ENCODE data around the gene SSMEM1. TPM values are rescaled to one million over a fixed set of nuclear protein-coding genes. Genes with fewer than 3 reads are reported as not detected.
"Not testable (repeated sequence)": the region's sequence is repeated elsewhere in the genome, so short reads cannot be mapped to it uniquely, and the experiment has no call there.

Gene SSMEM1
- total RNA-seq, 2 donors from 2014 or later, result not detected

DNA sequence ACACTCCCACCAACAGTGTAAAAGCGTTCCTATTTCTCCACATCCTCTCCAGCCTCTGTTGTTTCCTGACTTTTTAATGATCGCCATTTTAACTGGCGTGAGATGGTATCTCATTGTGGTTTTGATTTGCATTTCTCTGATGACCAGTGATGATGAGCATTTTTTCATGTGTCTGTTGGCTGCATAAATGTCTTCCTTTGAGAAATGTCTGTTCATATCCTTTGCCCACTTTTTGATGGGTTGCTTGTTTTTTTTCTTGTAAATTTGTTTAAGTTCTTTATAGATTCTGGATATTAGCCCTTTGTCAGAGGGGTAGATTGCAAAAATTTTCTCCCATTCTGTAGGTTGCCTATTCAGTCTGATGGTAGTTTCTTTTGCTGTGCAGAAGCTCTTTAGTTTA, 42.0 kb downstream of the SSMEM1 start:
- DNase-seq, H3K27ac Mint-ChIP-seq: not testable (repeated sequence)
- peaks cover 47% of the 10 kb centered on the region for H3K9me3 Mint-ChIP-seq

DNA sequence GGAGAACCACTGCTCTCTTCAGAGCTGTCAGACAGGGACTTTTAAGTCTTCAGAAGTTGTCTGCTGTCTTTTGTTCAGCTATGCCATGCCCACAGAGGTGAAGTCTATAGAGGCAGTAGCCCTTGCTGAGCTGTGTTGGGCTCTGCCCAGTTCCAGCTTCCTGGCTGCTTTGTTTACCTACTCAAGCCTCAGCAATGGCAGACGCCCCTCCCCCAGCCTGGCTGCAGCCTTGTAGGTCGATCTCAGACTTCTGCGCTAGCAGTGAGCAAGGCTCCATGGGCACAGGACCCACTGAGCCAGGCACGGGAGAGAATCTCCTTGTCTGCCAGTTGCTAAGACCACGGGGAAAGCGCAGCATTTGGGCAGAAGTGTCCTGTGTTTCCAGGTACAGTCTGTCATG, 46.9 kb downstream of the SSMEM1 start:
- DNase-seq, result no peak
- peaks cover 43% of the 10 kb centered on the region for H3K9me3 ChIP-seq (ENCODE audit: control insufficient read depth, low read length)
- WGBS, 2 experiments (ENCODE audit: insufficient coverage in 1 of 2, insufficient read length in 1 of 2), result 74 to 83% methylated on average over 6 of the region's 6 CpGs
- H3K27ac ChIP-seq (ENCODE audit: low read depth, low read length), result no peak overlapping the region
- H3K4me3 ChIP-seq (ENCODE audit: low read length), result peak overlapping the region; percentile 56
- Mint-ChIP-seq H3K27ac (peak overlapping the region; percentile 61), H3K27me3 (ENCODE audit: insufficient read depth) (no peaks in the 10 kb centered on the region), H3K9me3 (peaks cover 71% of the 10 kb centered on the region), H3K4me3 (no peak overlapping the region), H3K4me1 (peaks cover 5% of the 10 kb centered on the region), H3K36me3 (ENCODE audit: low read depth) (peaks cover 10% of the 10 kb centered on the region)
- H3K27me3 ChIP-seq (ENCODE audit: control insufficient read depth, insufficient read depth, low read length, poor library complexity, severe bottlenecking), result no peaks in the 10 kb centered on the region
- H3K36me3 ChIP-seq (ENCODE audit: control insufficient read depth, insufficient read depth, low read length), result no peaks in the 10 kb centered on the region
- TF ChIP-seq, protein P1, sequence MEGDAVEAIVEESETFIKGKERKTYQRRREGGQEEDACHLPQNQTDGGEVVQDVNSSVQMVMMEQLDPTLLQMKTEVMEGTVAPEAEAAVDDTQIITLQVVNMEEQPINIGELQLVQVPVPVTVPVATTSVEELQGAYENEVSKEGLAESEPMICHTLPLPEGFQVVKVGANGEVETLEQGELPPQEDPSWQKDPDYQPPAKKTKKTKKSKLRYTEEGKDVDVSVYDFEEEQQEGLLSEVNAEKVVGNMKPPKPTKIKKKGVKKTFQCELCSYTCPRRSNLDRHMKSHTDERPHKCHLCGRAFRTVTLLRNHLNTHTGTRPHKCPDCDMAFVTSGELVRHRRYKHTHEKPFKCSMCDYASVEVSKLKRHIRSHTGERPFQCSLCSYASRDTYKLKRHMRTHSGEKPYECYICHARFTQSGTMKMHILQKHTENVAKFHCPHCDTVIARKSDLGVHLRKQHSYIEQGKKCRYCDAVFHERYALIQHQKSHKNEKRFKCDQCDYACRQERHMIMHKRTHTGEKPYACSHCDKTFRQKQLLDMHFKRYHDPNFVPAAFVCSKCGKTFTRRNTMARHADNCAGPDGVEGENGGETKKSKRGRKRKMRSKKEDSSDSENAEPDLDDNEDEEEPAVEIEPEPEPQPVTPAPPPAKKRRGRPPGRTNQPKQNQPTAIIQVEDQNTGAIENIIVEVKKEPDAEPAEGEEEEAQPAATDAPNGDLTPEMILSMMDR (conservative IDR thresholded peaks at IDR 0.05), result no peak
- no peak overlapping the region for H3K9ac ChIP-seq (ENCODE audit: extremely low read depth, low read length, poor library complexity, severe bottlenecking)
- no peaks in the 10 kb centered on the region for H3K4me1 ChIP-seq (ENCODE audit: control insufficient read depth, insufficient read depth, low read length)

More for the DNA sequence above, 42.0 kb downstream of the SSMEM1 start:
- not testable (repeated sequence) for H3K4me3 Mint-ChIP-seq; H3K9ac ChIP-seq (ENCODE audit: extremely low read depth, low read length, poor library complexity, severe bottlenecking); H3K36me3 Mint-ChIP-seq (ENCODE audit: low read depth); H3K4me1 Mint-ChIP-seq; H3K27me3 ChIP-seq (ENCODE audit: control insufficient read depth, insufficient read depth, low read length, poor library complexity, severe bottlenecking); H3K4me3 ChIP-seq (ENCODE audit: low read length); H3K36me3 ChIP-seq (ENCODE audit: control insufficient read depth, insufficient read depth, low read length); H3K27me3 Mint-ChIP-seq (ENCODE audit: insufficient read depth); H3K27ac ChIP-seq (ENCODE audit: low read depth, low read length); H3K9me3 ChIP-seq (ENCODE audit: control insufficient read depth, low read length); H3K4me1 ChIP-seq (ENCODE audit: control insufficient read depth, insufficient read depth, low read length)
- WGBS, 2 experiments (ENCODE audit: insufficient coverage in 1 of 2, insufficient read length in 1 of 2), result 78% methylated on average over 1 of the region's 3 CpGs; no CpG with 5 or more reads in 1 of the 2 experiments

DNA sequence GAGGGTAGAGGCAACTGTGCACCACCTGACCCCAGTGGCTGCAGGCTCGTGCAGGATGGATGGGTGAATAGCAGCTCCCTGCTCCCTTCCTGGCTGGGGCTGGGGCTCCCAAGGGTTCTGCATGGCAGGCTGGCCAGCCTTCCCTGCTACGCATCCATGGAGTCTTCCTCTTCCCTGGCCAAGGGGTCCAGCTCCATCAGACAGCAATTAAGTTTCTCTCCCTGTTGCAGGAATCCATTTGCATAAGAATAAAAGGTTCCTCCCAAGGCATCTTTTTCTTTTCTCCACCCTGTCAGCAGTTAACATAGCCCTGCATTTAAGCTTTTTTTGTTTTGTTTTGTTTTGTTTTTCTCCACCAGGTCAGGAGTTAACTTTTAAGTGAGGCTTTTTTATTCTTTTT, 49.0 kb downstream of the SSMEM1 start:
- Histone ChIP-seq H3K36me3 (ENCODE audit: control insufficient read depth, insufficient read depth, low read length) (no peaks in the 10 kb centered on the region), H3K27me3 (ENCODE audit: control insufficient read depth, insufficient read depth, low read length, poor library complexity, severe bottlenecking) (no peaks in the 10 kb centered on the region), H3K9ac (ENCODE audit: extremely low read depth, low read length, poor library complexity, severe bottlenecking) (no peak overlapping the region), H3K9me3 (ENCODE audit: control insufficient read depth, low read length) (peaks cover 64% of the 10 kb centered on the region), H3K4me3 (ENCODE audit: low read length) (peak overlapping the region; percentile 34), H3K4me1 (ENCODE audit: control insufficient read depth, insufficient read depth, low read length) (no peaks in the 10 kb centered on the region), H3K27ac (ENCODE audit: low read depth, low read length) (no peak overlapping the region)
- Mint-ChIP-seq H3K27ac (no peak overlapping the region), H3K4me1 (peaks cover 8% of the 10 kb centered on the region), H3K36me3 (ENCODE audit: low read depth) (peaks cover 10% of the 10 kb centered on the region), H3K9me3 (peaks cover 85% of the 10 kb centered on the region), H3K27me3 (ENCODE audit: insufficient read depth) (no peaks in the 10 kb centered on the region), H3K4me3 (no peak overlapping the region)
- TF ChIP-seq, protein P1 (conservative IDR thresholded peaks at IDR 0.05), result no peak
- WGBS, 2 experiments (ENCODE audit: insufficient coverage in 1 of 2, insufficient read length in 1 of 2), result 60 to 83% methylated on average over 2 of the region's 2 CpGs
- DNase-seq, result no peak

DNA sequence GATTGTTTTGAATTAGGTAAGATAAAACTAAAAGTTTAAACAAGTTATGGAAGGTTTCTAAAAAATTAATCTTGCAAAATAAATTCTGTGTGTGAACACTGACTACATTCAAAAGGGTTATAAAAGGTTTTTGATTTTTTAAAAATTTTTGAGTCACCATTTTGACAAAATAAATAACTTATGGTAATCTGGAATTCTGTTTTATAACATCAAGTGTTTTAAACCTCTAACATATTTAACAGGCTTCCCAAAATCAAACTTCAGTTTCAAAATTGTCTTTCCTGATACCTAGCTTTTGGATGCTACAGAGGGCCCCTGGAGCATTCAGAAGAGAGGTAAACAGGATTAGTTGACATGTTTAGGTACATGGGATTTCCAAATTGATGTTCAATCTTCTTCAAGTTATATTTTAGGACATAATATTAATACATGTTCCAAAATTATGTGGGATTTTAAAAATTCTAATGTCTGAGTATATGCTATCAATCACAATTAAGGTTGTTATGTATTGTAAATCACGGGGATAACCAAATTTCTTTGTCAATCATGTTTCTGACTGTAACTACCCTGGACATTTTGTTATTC, 50.9 kb downstream of the SSMEM1 start:
- H3K4me3 Mint-ChIP-seq, result no peak overlapping the region

More for the DNA sequence above, 50.9 kb downstream of the SSMEM1 start:
- peaks cover 12% of the 10 kb centered on the region for H3K4me1 ChIP-seq (ENCODE audit: control insufficient read depth, insufficient read depth, low read length)
- TF ChIP-seq, protein P1 (conservative IDR thresholded peaks at IDR 0.05), result no peak
- DNase-seq, result no peak
- Mint-ChIP-seq H3K27me3 (ENCODE audit: insufficient read depth) (no peaks in the 10 kb centered on the region), H3K9me3 (peaks cover 70% of the 10 kb centered on the region), H3K4me1 (peaks cover 23% of the 10 kb centered on the region), H3K27ac (no peak overlapping the region), H3K36me3 (ENCODE audit: low read depth) (peaks cover 6% of the 10 kb centered on the region)
- H3K9me3 ChIP-seq (ENCODE audit: control insufficient read depth, low read length), result peaks cover 71% of the 10 kb centered on the region
- H3K36me3 ChIP-seq (ENCODE audit: control insufficient read depth, insufficient read depth, low read length), result no peaks in the 10 kb centered on the region
- H3K4me3 ChIP-seq (ENCODE audit: low read length), result peak overlapping the region; percentile 58
- H3K9ac ChIP-seq (ENCODE audit: extremely low read depth, low read length, poor library complexity, severe bottlenecking), result no peak overlapping the region
- WGBS, 2 experiments (ENCODE audit: insufficient coverage in 1 of 2, insufficient read length in 1 of 2), result 73 to 75% methylated on average over 1 of the region's 1 CpG
- no peaks in the 10 kb centered on the region for H3K27me3 ChIP-seq (ENCODE audit: control insufficient read depth, insufficient read depth, low read length, poor library complexity, severe bottlenecking)
- no peak overlapping the region for H3K27ac ChIP-seq (ENCODE audit: low read depth, low read length)

All from endodermal cell (in vitro differentiated cells).